HEK293 (cell line): ENCODE measurements around the gene SH3RF1.

Experiments
- ATF2 ChIP-seq: fragments of 450-650 bp; formaldehyde crosslinking; IDR thresholded peaks from 2 replicates; pipeline ENCODE4 v1.5.1; 2016; ENCODE audit warnings: missing biosample characterization, missing genetic modification characterization, low read depth
- BCL11A ChIP-seq: fragments of 450-650 bp; formaldehyde crosslinking; IDR thresholded peaks from 2 replicates; pipeline ENCODE4 v1.5.1; 2016; ENCODE audit warnings: low read depth, missing biosample characterization, missing genetic modification characterization
- CTCF ChIP-seq: fragments of 450-650 bp; formaldehyde crosslinking; IDR thresholded peaks from 2 replicates; pipeline ENCODE4 v1.5.1; 2016; ENCODE audit warnings: missing biosample characterization, missing genetic modification characterization
- EGR2 ChIP-seq: fragments of 450-650 bp; formaldehyde crosslinking; IDR thresholded peaks from 2 replicates; pipeline ENCODE4 v1.5.1; 2016; ENCODE audit warnings: low read depth, missing biosample characterization, missing genetic modification characterization
- GLI4 ChIP-seq: fragments of 450-650 bp; formaldehyde crosslinking; IDR thresholded peaks from 2 replicates; pipeline ENCODE4 v1.5.1; 2016; ENCODE audit warnings: missing biosample characterization, missing genetic modification characterization
- HOXD13 ChIP-seq: sonication (generic); formaldehyde crosslinking; IDR thresholded peaks from 2 replicates; pipeline ENCODE4 v1.8.0; 2022; ENCODE audit warnings: missing genetic modification reagents, borderline replicate concordance
- OSR2 ChIP-seq: fragments of 450-650 bp; formaldehyde crosslinking; IDR thresholded peaks from 2 replicates; pipeline ENCODE4 v1.5.1; 2016; ENCODE audit warnings: missing biosample characterization, missing genetic modification characterization
- SALL2 ChIP-seq: fragments of 450-650 bp; formaldehyde crosslinking; IDR thresholded peaks from 2 replicates; pipeline ENCODE4 v1.5.0; 2017; ENCODE audit warnings: missing biosample characterization, mild to moderate bottlenecking, missing genetic modification characterization, borderline replicate concordance
- SP3 ChIP-seq: fragments of 450-650 bp; formaldehyde crosslinking; IDR thresholded peaks from 2 replicates; pipeline ENCODE4 v1.5.1; 2016; ENCODE audit warnings: missing biosample characterization, missing genetic modification characterization
- YY2 ChIP-seq: fragments of 450-650 bp; formaldehyde crosslinking; IDR thresholded peaks from 2 replicates; pipeline ENCODE4 v1.5.1; 2016; ENCODE audit warnings: missing biosample characterization, missing genetic modification characterization
- ZBTB11 ChIP-seq: fragments of 450-650 bp; formaldehyde crosslinking; conservative IDR thresholded peaks from 2 replicates; pipeline ENCODE4 v1.5.1; 2016; ENCODE audit warnings: low read depth, missing biosample characterization, missing genetic modification characterization
- ZBTB21 ChIP-seq: fragments of 450-650 bp; formaldehyde crosslinking; IDR thresholded peaks from 2 replicates; pipeline ENCODE4 v1.5.1; 2017; ENCODE audit warnings: missing biosample characterization, missing genetic modification characterization
- ZBTB6 ChIP-seq: fragments of 450-650 bp; formaldehyde crosslinking; IDR thresholded peaks from 2 replicates; pipeline ENCODE4 v1.5.1; 2017; ENCODE audit warnings: missing biosample characterization, missing genetic modification characterization
- ZEB2 ChIP-seq: fragments of 450-650 bp; formaldehyde crosslinking; IDR thresholded peaks from 2 replicates; pipeline ENCODE4 v1.5.1; 2016; ENCODE audit warnings: missing biosample characterization, missing genetic modification characterization
- ZNF112 ChIP-seq: fragments of 450-650 bp; formaldehyde crosslinking; IDR thresholded peaks from 2 replicates; pipeline ENCODE4 v1.5.0; 2017; ENCODE audit warnings: missing biosample characterization, missing genetic modification characterization
- ZNF133 ChIP-seq: fragments of 450-650 bp; formaldehyde crosslinking; IDR thresholded peaks from 2 replicates; pipeline ENCODE4 v1.5.1; 2016; ENCODE audit warnings: missing biosample characterization, missing genetic modification characterization
- ZNF140 ChIP-seq: fragments of 450-650 bp; formaldehyde crosslinking; IDR thresholded peaks from 2 replicates; pipeline ENCODE4 v1.5.1; 2016; ENCODE audit warnings: missing biosample characterization, missing genetic modification characterization
- ZNF175 ChIP-seq: fragments of 450-650 bp; formaldehyde crosslinking; IDR thresholded peaks from 2 replicates; pipeline ENCODE4 v1.5.1; 2016; ENCODE audit warnings: missing biosample characterization, missing genetic modification characterization
- ZNF2 ChIP-seq: fragments of 450-650 bp; formaldehyde crosslinking; IDR thresholded peaks from 2 replicates; pipeline ENCODE4 v1.5.1; 2016; ENCODE audit warnings: missing biosample characterization, missing genetic modification characterization
- ZNF239 ChIP-seq: fragments of 450-650 bp; formaldehyde crosslinking; IDR thresholded peaks from 2 replicates; pipeline ENCODE4 v1.5.1; 2016; ENCODE audit warnings: missing biosample characterization, missing genetic modification characterization
- ZNF423 ChIP-seq: fragments of 450-650 bp; formaldehyde crosslinking; IDR thresholded peaks from 2 replicates; pipeline ENCODE4 v1.5.1; 2016; ENCODE audit warnings: missing biosample characterization, missing genetic modification characterization
- ZNF433 ChIP-seq: fragments of 450-650 bp; formaldehyde crosslinking; IDR thresholded peaks from 2 replicates; pipeline ENCODE4 v1.5.1; 2016; ENCODE audit warnings: missing biosample characterization, missing genetic modification characterization, low read depth
- ZNF473 ChIP-seq: fragments of 450-650 bp; formaldehyde crosslinking; IDR thresholded peaks from 2 replicates; pipeline ENCODE4 v1.5.1; 2017; ENCODE audit warnings: missing biosample characterization, missing genetic modification characterization
- ZNF513 ChIP-seq: fragments of 450-650 bp; IDR thresholded peaks from 2 replicates; pipeline ENCODE4 v1.5.1; 2018; ENCODE audit warnings: missing biosample characterization, missing genetic modification characterization
- ZNF514 ChIP-seq: fragments of 450-650 bp; formaldehyde crosslinking; IDR thresholded peaks from 2 replicates; pipeline ENCODE4 v1.5.1; 2016; ENCODE audit warnings: missing biosample characterization, missing genetic modification characterization
- ZNF548 ChIP-seq: fragments of 450-650 bp; formaldehyde crosslinking; IDR thresholded peaks from 2 replicates; pipeline ENCODE4 v1.5.1; 2016; ENCODE audit warnings: missing biosample characterization, missing genetic modification characterization
- ZNF596 ChIP-seq: fragments of 450-650 bp; IDR thresholded peaks from 2 replicates; pipeline ENCODE4 v1.5.0; 2018; ENCODE audit warnings: missing biosample characterization, mild to moderate bottlenecking, missing genetic modification characterization, moderate library complexity
- ZNF629 ChIP-seq: fragments of 450-650 bp; formaldehyde crosslinking; IDR thresholded peaks from 2 replicates; pipeline ENCODE4 v1.5.1; 2017; ENCODE audit warnings: missing biosample characterization, missing genetic modification characterization
- ZNF654 ChIP-seq: fragments of 450-650 bp; formaldehyde crosslinking; IDR thresholded peaks from 2 replicates; pipeline ENCODE4 v1.5.1; 2016; ENCODE audit warnings: low read depth, missing biosample characterization, missing genetic modification characterization
- ZNF701 ChIP-seq: fragments of 450-650 bp; formaldehyde crosslinking; IDR thresholded peaks from 2 replicates; pipeline ENCODE4 v1.5.1; 2016; ENCODE audit warnings: missing biosample characterization, missing genetic modification characterization
- ZNF785 ChIP-seq: fragments of 450-650 bp; formaldehyde crosslinking; IDR thresholded peaks from 2 replicates; pipeline ENCODE4 v1.5.1; 2016; ENCODE audit warnings: missing biosample characterization, missing genetic modification characterization
- ZXDB ChIP-seq: fragments of 450-650 bp; formaldehyde crosslinking; IDR thresholded peaks from 2 replicates; pipeline ENCODE4 v1.5.1; 2016; ENCODE audit warnings: missing biosample characterization, missing genetic modification characterization

Gene SH3RF1

GRCh38 chr4:169270810-169271691, at the start of gene SH3RF1 (continued):
- TF ChIP-seq ZNF513 (tag by site-specific recombination) (peak; percentile 88), ZNF514 (tag by site-specific recombination) (no peak), HOXD13 (CRISPR knock-in tag) (no peak), ATF2 (no peak), ZNF548 (no peak), ZNF2 (0 out of 2 replicates have a peak, but pooled peaks have one; percentile 18), ZNF175 (tag by site-specific recombination) (no peak), EGR2 (tag by site-specific recombination) (peak; percentile 36; the same call in 1 of the 2 replicates), BCL11A (tag by site-specific recombination) (no peak), SP3 (tag by site-specific recombination) (peak; percentile 49), ZNF473 (tag by site-specific recombination) (no peak), ZBTB11 (tag by site-specific recombination) (peak; percentile 74), ZBTB21 (tag by site-specific recombination) (no peak), OSR2 (no peak), YY2 (tag by site-specific recombination) (no peak), ZNF140 (tag by site-specific recombination) (no peak), ZNF654 (tag by site-specific recombination) (no peak), ZNF596 (no peak), ZNF239 (no peak), ZNF112 (tag by site-specific recombination) (no peak), ZNF133 (no peak), ZNF433 (tag by site-specific recombination) (no peak), ZBTB6 (no peak), ZEB2 (tag by site-specific recombination) (peak; percentile 8; the same call in 1 of the 2 replicates), ZNF701 (no peak), SALL2 (tag by site-specific recombination) (no peak), CTCF (tag by site-specific recombination) (peak; percentile 64; the same call in 1 of the 2 replicates), ZXDB (tag by site-specific recombination) (no peak), GLI4 (tag by site-specific recombination) (no peak), ZNF423 (tag by site-specific recombination) (no peak), ZNF629 (no peak), ZNF785 (tag by site-specific recombination) (no peak)
